MM.1S (cell line): Measurements from ENCODE around the gene ATP1A4.

Experiments
- DNase-seq: peaks from one replicate; pipeline ENCODE4 v3.0.0-alpha.2; 2015
- H2AFZ ChIP-seq: fragments of 300-600 bp; sonication (generic); 2 replicates; pipeline ENCODE4 v1.6.0; 2016; ENCODE audit warnings: antibody characterized with exemption, low read length
- H3F3A ChIP-seq: fragments of 300-600 bp; sonication (generic); 2 replicates; pipeline ENCODE4 v1.6.1; 2016; ENCODE audit warnings: mild to moderate bottlenecking, antibody characterized with exemption, low read length, moderate library complexity, mixed read lengths; ENCODE audit not compliant: insufficient read depth
- H3K27ac ChIP-seq: fragments of 300-600 bp; sonication (generic); 2 replicates; pipeline ENCODE4 v1.5.1; 2016; ENCODE audit warnings: mild to moderate bottlenecking, low read length
- H3K27me3 ChIP-seq: fragments of 300-600 bp; sonication (generic); replicated peaks from 2 replicates; pipeline ENCODE4 v1.6.0; 2016; ENCODE audit warnings: low read length; ENCODE audit not compliant: insufficient read depth
- H3K36me3 ChIP-seq: fragments of 300-600 bp; sonication (generic); replicated peaks from 2 replicates; pipeline ENCODE4 v1.6.1; 2016; ENCODE audit warnings: mild to moderate bottlenecking, low read length, mixed read lengths; ENCODE audit not compliant: insufficient read depth
- H3K4me1 ChIP-seq: fragments of 300-600 bp; sonication (generic); 2 replicates; pipeline ENCODE4 v1.6.1; 2016; ENCODE audit warnings: low read length, mixed read lengths
- H3K4me2 ChIP-seq: fragments of 300-600 bp; sonication (generic); 2 replicates; pipeline ENCODE4 v1.6.0; 2016; ENCODE audit warnings: low read depth, low read length
- H3K4me3 ChIP-seq: fragments of 300-600 bp; sonication (generic); 2 replicates; pipeline ENCODE4 v1.5.1; 2016; ENCODE audit warnings: low read length, mixed read lengths
- H3K79me2 ChIP-seq: fragments of 300-600 bp; sonication (generic); 2 replicates; pipeline ENCODE4 v1.6.1; 2016; ENCODE audit warnings: mixed run types, low read length, mixed read lengths
- H3K9ac ChIP-seq: fragments of 300-600 bp; sonication (generic); 2 replicates; pipeline ENCODE4 v1.6.1; 2016; ENCODE audit warnings: low read length, mixed read lengths
- H3K9me2 ChIP-seq: fragments of 300-600 bp; sonication (generic); replicated peaks from 2 replicates; pipeline ENCODE4 v1.6.1; 2016; ENCODE audit warnings: mild to moderate bottlenecking, low read length, mixed read lengths; ENCODE audit not compliant: insufficient read depth
- H3K9me3 ChIP-seq: fragments of 300-600 bp; sonication (generic); replicated peaks from 2 replicates; pipeline ENCODE4 v1.6.1; 2016; ENCODE audit warnings: mild to moderate bottlenecking, low read length, mixed read lengths; ENCODE audit not compliant: insufficient read depth
- H4K20me1 ChIP-seq: fragments of 300-600 bp; sonication (generic); 2 replicates; pipeline ENCODE4 v1.6.1; 2016; ENCODE audit warnings: mild to moderate bottlenecking, low read length, moderate library complexity, mixed read lengths; ENCODE audit not compliant: insufficient read depth
- CTCF ChIP-seq: fragments of 300-600 bp; sonication (generic); IDR thresholded peaks from 2 replicates; pipeline ENCODE4 v1.5.1; 2016; ENCODE audit warnings: antibody characterized with exemption, low read length, mixed read lengths
- EZH2 ChIP-seq: fragments of 300-600 bp; sonication (generic); optimal IDR thresholded peaks from 2 replicates; pipeline ENCODE3; 2017; ENCODE audit warnings: low read depth, mild to moderate bottlenecking, antibody characterized with exemption, low read length, mixed read lengths
- EZH2phosphoT487 ChIP-seq: fragments of 300-600 bp; sonication (generic); IDR thresholded peaks from 2 replicates; pipeline ENCODE4 v1.6.1; 2018; ENCODE audit warnings: antibody characterized with exemption, low read length

ATP1A4 gene

DNA sequence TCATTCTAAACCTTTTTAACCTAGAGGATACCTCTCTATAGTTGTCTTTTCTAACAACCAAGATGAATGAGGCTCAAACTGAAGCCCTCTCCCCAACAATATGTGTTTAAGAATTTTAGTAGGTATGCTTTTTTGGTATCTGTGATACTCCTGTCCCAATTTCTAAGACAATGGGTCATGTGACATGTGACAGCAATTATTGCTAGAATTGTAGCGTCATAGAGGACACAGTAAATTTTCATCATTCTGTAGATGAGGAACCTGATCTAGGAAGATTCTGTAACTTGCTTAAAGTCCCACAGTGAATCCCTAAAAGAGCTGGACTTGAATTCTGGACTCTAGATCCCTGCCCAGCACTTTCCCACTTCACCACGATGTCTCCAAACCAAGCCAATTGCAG is 27.3 kb downstream of the ATP1A4 start:
- Histone ChIP-seq H3K79me2 (no peaks in the 10 kb centered on the region), H3K27me3 (no peaks in the 10 kb centered on the region), H3K36me3 (no peaks in the 10 kb centered on the region), H3K9me2 (no peaks in the 10 kb centered on the region), H2AFZ (no peak overlapping the region), H3K9ac (no peak overlapping the region), H3K27ac (no peak overlapping the region), H3K9me3 (no peaks in the 10 kb centered on the region), H3K4me1 (no peaks in the 10 kb centered on the region), H3F3A (no peaks in the 10 kb centered on the region), H3K4me2 (no peak overlapping the region), H4K20me1 (no peaks in the 10 kb centered on the region), H3K4me3 (no peak overlapping the region)
- TF ChIP-seq EZH2phosphoT487: no peak
- no peak for DNase-seq

GRCh38 chr1:160179336-160179735 is 27.9 kb downstream of the ATP1A4 start:
- Histone ChIP-seq H3K27ac (no peak overlapping the region), H3K9ac (no peak overlapping the region), H3F3A (no peaks in the 10 kb centered on the region), H2AFZ (no peak overlapping the region), H3K4me2 (no peak overlapping the region), H3K9me2 (no peaks in the 10 kb centered on the region), H3K9me3 (no peaks in the 10 kb centered on the region), H3K27me3 (no peaks in the 10 kb centered on the region), H3K4me3 (no peak overlapping the region), H3K79me2 (no peaks in the 10 kb centered on the region), H3K4me1 (no peaks in the 10 kb centered on the region), H4K20me1 (no peaks in the 10 kb centered on the region), H3K36me3 (no peaks in the 10 kb centered on the region)
- TF ChIP-seq EZH2 (no peak), EZH2phosphoT487 (no peak), CTCF (no peak)
- no peak for DNase-seq

DNA sequence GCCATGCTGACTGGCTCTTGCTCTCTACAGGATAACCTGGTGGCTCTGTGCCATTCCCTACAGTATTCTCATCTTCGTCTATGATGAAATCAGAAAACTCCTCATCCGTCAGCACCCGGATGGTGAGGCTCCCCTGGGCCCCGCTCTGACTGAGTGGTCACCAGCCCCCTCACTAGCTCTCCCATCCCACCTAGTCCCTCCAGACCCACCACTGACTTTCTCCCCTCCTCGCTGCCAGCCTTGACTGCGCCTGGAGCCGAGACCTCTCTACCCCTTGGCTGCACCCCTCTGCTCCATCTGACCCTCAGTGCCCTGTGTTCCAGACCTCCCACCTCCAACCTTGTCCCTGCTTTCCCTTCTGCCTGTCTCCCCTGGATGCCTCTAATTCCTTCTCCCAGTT is 34.8 kb downstream of the ATP1A4 start:
- TF ChIP-seq EZH2phosphoT487 (no peak), CTCF (no peak), EZH2 (no peak)
- H2AFZ ChIP-seq: no peak overlapping the region

GRCh38 chr1:160186729-160187128 is 35.3 kb downstream of the ATP1A4 start:
- Histone ChIP-seq H3K27me3 (no peaks in the 10 kb centered on the region), H3F3A (no peaks in the 10 kb centered on the region), H3K4me3 (no peak overlapping the region), H3K27ac (no peak overlapping the region), H3K9me2 (no peaks in the 10 kb centered on the region), H3K4me1 (no peaks in the 10 kb centered on the region), H3K4me2 (no peak overlapping the region), H4K20me1 (no peaks in the 10 kb centered on the region), H2AFZ (no peak overlapping the region), H3K9me3 (no peaks in the 10 kb centered on the region), H3K36me3 (no peaks in the 10 kb centered on the region), H3K79me2 (no peaks in the 10 kb centered on the region), H3K9ac (no peak overlapping the region)
- TF ChIP-seq EZH2 (no peak), EZH2phosphoT487 (no peak), CTCF (no peak)
- no peak for DNase-seq

More for the DNA sequence above, 34.8 kb downstream of the ATP1A4 start:
- H3K4me2 ChIP-seq: no peak overlapping the region
- no peak overlapping the region for H3K9ac ChIP-seq
- no peak for DNase-seq
- H3K36me3 ChIP-seq: no peaks in the 10 kb centered on the region
- H3K9me3 ChIP-seq: no peaks in the 10 kb centered on the region
- H4K20me1 ChIP-seq: no peaks in the 10 kb centered on the region
- no peaks in the 10 kb centered on the region for H3K9me2 ChIP-seq
- H3K27me3 ChIP-seq: no peaks in the 10 kb centered on the region
- H3K4me3 ChIP-seq: no peak overlapping the region
- H3K27ac ChIP-seq: no peak overlapping the region
- no peaks in the 10 kb centered on the region for H3K79me2 ChIP-seq
- no peaks in the 10 kb centered on the region for H3F3A ChIP-seq
- H3K4me1 ChIP-seq: no peaks in the 10 kb centered on the region
